GM12865 (cell line): ENCODE measurements around the gene TMEM63A.

Experiments used
- DNase-seq: peaks from one replicate; pipeline ENCODE4 v3.0.0; 2010; ENCODE audit warnings: low read depth
- H3K4me3 ChIP-seq: 2 replicates; pipeline ENCODE4 v1.5.1; 2011; ENCODE audit warnings: mild to moderate bottlenecking, low read depth, low read length, control low read depth
- CTCF ChIP-seq: IDR thresholded peaks from 2 replicates; pipeline ENCODE4 v1.5.1; 2011; ENCODE audit warnings: low read length, control low read depth, low read depth, inconsistent platforms; ENCODE audit not compliant: insufficient read depth; ENCODE audit errors: missing control alignments

The TMEM63A gene

GRCh38 chr1:225865514-225865913 lies 16.7 kb downstream of the TMEM63A start:
- no peak for TF ChIP-seq CTCF
- DNase-seq = no peak
- H3K4me3 ChIP-seq = no peak overlapping the region

- DNase-seq = no peak
- no peak for TF ChIP-seq CTCF
- no peak overlapping the region for H3K4me3 ChIP-seq
Measured at GRCh38 chr1:225863167-225863566, 19.0 kb downstream of the TMEM63A start.

- H3K4me3 ChIP-seq = no peak overlapping the region
- no peak for TF ChIP-seq CTCF
- no peak for DNase-seq
Measured at GRCh38 chr1:225862581-225862950, 19.6 kb downstream of the TMEM63A start.

GRCh38 chr1:225861834-225862580 lies 20.2 kb downstream of the TMEM63A start:
- TF ChIP-seq CTCF = no peak
- H3K4me3 ChIP-seq = no peak overlapping the region
- DNase-seq = no peak

- DNase-seq = no peak
- no peak overlapping the region for H3K4me3 ChIP-seq
- TF ChIP-seq CTCF = no peak
Measured at GRCh38 chr1:225860876-225861441, 21.2 kb downstream of the TMEM63A start.

GRCh38 chr1:225860107-225860506 lies 22.1 kb downstream of the TMEM63A start:
- DNase-seq = no peak
- TF ChIP-seq CTCF = no peak
- H3K4me3 ChIP-seq = no peak overlapping the region

GRCh38 chr1:225859151-225859550 lies 23.0 kb downstream of the TMEM63A start:
- TF ChIP-seq CTCF = no peak
- no peak for DNase-seq

More at GRCh38 chr1:225859151-225859550, 23.0 kb downstream of the TMEM63A start:
- no peak overlapping the region for H3K4me3 ChIP-seq
